OCI-LY1 (cell line): ENCODE data around the gene PDZRN3.

Experiments used
- H2AFZ ChIP-seq: fragments of 200-600 bp; sonication (generic), shearing (Covaris generic); 2 replicates; pipeline ENCODE4 v1.6.0; 2014; ENCODE audit warnings: antibody characterized with exemption, mild to moderate bottlenecking, low read length
- H3F3A ChIP-seq: fragments of 200-600 bp; sonication (generic), shearing (Covaris generic); 2 replicates; pipeline ENCODE4 v1.6.0; 2014; ENCODE audit warnings: mild to moderate bottlenecking, antibody characterized with exemption, low read length, moderate library complexity; ENCODE audit not compliant: insufficient read depth
- H3K27ac ChIP-seq: fragments of 200-600 bp; sonication (generic); 2 replicates; pipeline ENCODE4 v1.5.1; 2014; ENCODE audit warnings: low read length, mixed run types, mild to moderate bottlenecking, low read depth; ENCODE audit not compliant: poor library complexity, severe bottlenecking
- H3K27me3 ChIP-seq: fragments of 200-600 bp; sonication (generic); 2 replicates; pipeline ENCODE4 v1.6.0; 2014; ENCODE audit warnings: antibody characterized with exemption, mild to moderate bottlenecking, low read length, moderate library complexity; ENCODE audit not compliant: insufficient read depth
- H3K36me3 ChIP-seq: fragments of 200-600 bp; sonication (generic); 2 replicates; pipeline ENCODE4 v1.6.1; 2014; ENCODE audit warnings: mild to moderate bottlenecking, antibody characterized with exemption, low read length, moderate library complexity, mixed read lengths; ENCODE audit not compliant: insufficient read depth
- H3K4me1 ChIP-seq: fragments of 200-600 bp; sonication (generic); 2 replicates; pipeline ENCODE4 v1.5.1; 2014; ENCODE audit warnings: mild to moderate bottlenecking, low read length, moderate library complexity; ENCODE audit not compliant: insufficient read depth, severe bottlenecking
- H3K4me2 ChIP-seq: fragments of 200-600 bp; sonication (generic), shearing (Covaris generic); 2 replicates; pipeline ENCODE4 v1.6.1; 2014; ENCODE audit warnings: low read length
- H3K4me3 ChIP-seq: fragments of 200-600 bp; sonication (generic); 2 replicates; pipeline ENCODE4 v1.5.1; 2014; ENCODE audit warnings: low read length, low read depth, mild to moderate bottlenecking, mixed read lengths; ENCODE audit not compliant: poor library complexity, severe bottlenecking
- H3K79me2 ChIP-seq: fragments of 200-600 bp; shearing (Covaris generic); 2 replicates; pipeline ENCODE4 v1.6.1; 2016; ENCODE audit warnings: mixed run types, low read length, mixed read lengths; ENCODE audit not compliant: insufficient read depth
- H3K9ac ChIP-seq: fragments of 200-600 bp; sonication (generic), shearing (Covaris generic); 2 replicates; pipeline ENCODE4 v1.6.1; 2014; ENCODE audit warnings: mild to moderate bottlenecking, low read length, mixed read lengths
- H3K9me2 ChIP-seq: fragments of 200-600 bp; sonication (generic), shearing (Covaris generic); 2 replicates; pipeline ENCODE4 v1.6.1; 2014; ENCODE audit warnings: low read depth, mild to moderate bottlenecking, low read length, mixed read lengths
- H3K9me3 ChIP-seq: fragments of 200-600 bp; shearing (Covaris generic); 2 replicates; pipeline ENCODE4 v1.6.1; 2014; ENCODE audit warnings: low read length, mixed read lengths
- H4K20me1 ChIP-seq: fragments of 200-600 bp; sonication (generic), shearing (Covaris generic); 2 replicates; pipeline ENCODE4 v1.6.0; 2016; ENCODE audit warnings: mild to moderate bottlenecking, low read length; ENCODE audit not compliant: insufficient read depth
- CTCF ChIP-seq: fragments of 200-600 bp; sonication (generic), shearing (Covaris generic); IDR thresholded peaks from 2 replicates; pipeline ENCODE4 v1.5.1; 2017; ENCODE audit warnings: mild to moderate bottlenecking, antibody characterized with exemption, low read length, moderate library complexity, mixed read lengths
- EZH2 ChIP-seq: fragments of 200-600 bp; sonication (generic), shearing (Covaris generic); IDR thresholded peaks from 2 replicates; pipeline ENCODE4 v1.8.0; 2017; ENCODE audit warnings: borderline replicate concordance, mixed run types, mild to moderate bottlenecking, antibody characterized with exemption, low read length, moderate library complexity, mixed read lengths

PDZRN3 gene

GRCh38 chr3:73509066-73509465 lies 115.7 kb downstream of the PDZRN3 start:
- no peaks in the 10 kb centered on the region for H3K36me3 ChIP-seq
- H3K4me1 ChIP-seq = peaks cover 15% of the 10 kb centered on the region
- H2AFZ ChIP-seq = no peak overlapping the region
- no peak for TF ChIP-seq CTCF
- no peak for TF ChIP-seq EZH2
- no peaks in the 10 kb centered on the region for H3K27me3 ChIP-seq
- no peaks in the 10 kb centered on the region for H3F3A ChIP-seq
- H3K9ac ChIP-seq = no peak overlapping the region
- no peaks in the 10 kb centered on the region for H3K79me2 ChIP-seq
- H3K4me2 ChIP-seq = no peak overlapping the region
- H3K9me3 ChIP-seq = no peaks in the 10 kb centered on the region
- no peaks in the 10 kb centered on the region for H4K20me1 ChIP-seq
- no peaks in the 10 kb centered on the region for H3K9me2 ChIP-seq
- H3K4me3 ChIP-seq = no peak overlapping the region
- H3K27ac ChIP-seq = no peak overlapping the region

- no peaks in the 10 kb centered on the region for H4K20me1 ChIP-seq
- no peaks in the 10 kb centered on the region for H3K36me3 ChIP-seq
- no peak overlapping the region for H3K4me3 ChIP-seq
- H2AFZ ChIP-seq = no peak overlapping the region
- H3K27me3 ChIP-seq = no peaks in the 10 kb centered on the region
- TF ChIP-seq CTCF (peak; percentile 80), EZH2 (no peak)
- no peak overlapping the region for H3K4me2 ChIP-seq
- H3K9me2 ChIP-seq = no peaks in the 10 kb centered on the region
- no peaks in the 10 kb centered on the region for H3K79me2 ChIP-seq
- no peak overlapping the region for H3K27ac ChIP-seq
- no peak overlapping the region for H3K9ac ChIP-seq
- H3F3A ChIP-seq = no peaks in the 10 kb centered on the region
- no peaks in the 10 kb centered on the region for H3K9me3 ChIP-seq
- peaks cover 22% of the 10 kb centered on the region for H3K4me1 ChIP-seq
Observed at GRCh38 chr3:73508330-73508954, 116.3 kb downstream of the PDZRN3 start.

GRCh38 chr3:73504852-73505251 lies 119.9 kb downstream of the PDZRN3 start:
- Histone ChIP-seq H3K9me3 (no peaks in the 10 kb centered on the region), H3K79me2 (no peaks in the 10 kb centered on the region), H4K20me1 (no peaks in the 10 kb centered on the region), H2AFZ (no peak overlapping the region), H3K27me3 (no peaks in the 10 kb centered on the region), H3K9me2 (no peaks in the 10 kb centered on the region), H3K4me3 (no peak overlapping the region), H3K4me2 (no peak overlapping the region), H3K4me1 (peaks cover 21% of the 10 kb centered on the region), H3K9ac (no peak overlapping the region), H3K27ac (no peak overlapping the region), H3K36me3 (no peaks in the 10 kb centered on the region), H3F3A (no peaks in the 10 kb centered on the region)
- TF ChIP-seq CTCF (no peak), EZH2 (no peak)
